GM12801 (cell line): ENCODE results near the gene AHSA1.

ENCODE experiments used
- CTCF ChIP-seq: IDR thresholded peaks from one replicate; pipeline ENCODE4 v1.5.1; 2011; ENCODE audit warnings: control low read depth; ENCODE audit not compliant: insufficient read length; ENCODE audit errors: extremely low read depth

The AHSA1 gene

DNA sequence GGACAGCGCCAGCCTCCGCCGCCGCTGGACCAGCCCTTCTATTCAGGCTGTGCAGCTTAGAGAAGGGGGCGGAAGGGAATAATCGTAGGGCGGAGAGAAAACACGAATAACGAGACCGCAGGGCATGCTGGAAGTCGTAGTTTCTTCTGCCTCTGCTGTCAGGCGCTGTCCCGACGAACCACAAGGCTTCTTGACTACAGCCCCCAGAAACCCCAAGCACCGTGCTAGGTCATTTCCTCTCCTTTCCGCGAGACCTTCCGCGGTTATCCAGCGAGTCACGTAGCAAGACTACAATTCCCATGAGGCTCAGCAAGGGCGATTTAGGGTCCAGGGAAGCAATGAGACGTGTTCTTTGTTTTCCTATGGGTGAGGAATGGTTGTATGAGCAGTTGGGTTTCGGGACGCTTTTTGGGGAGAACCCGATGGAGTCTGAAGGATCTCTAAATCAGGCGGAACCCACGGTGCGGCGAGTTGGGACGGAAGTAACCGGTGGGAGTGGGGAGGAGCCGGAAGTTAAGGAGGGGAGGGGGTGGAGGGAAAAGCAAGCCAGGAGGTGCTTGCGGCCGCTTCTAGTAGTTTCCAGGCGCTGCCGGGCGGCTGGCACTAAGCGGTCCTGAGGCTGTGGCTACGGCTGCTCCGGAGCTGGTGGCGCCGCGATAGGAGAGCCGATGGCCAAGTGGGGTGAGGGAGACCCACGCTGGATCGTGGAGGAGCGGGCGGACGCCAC, at the start of gene AHSA1, which contains the start of gene VIPAS39:
AHSA1 (plus strand) TSS at position 572 of the 727 bp plus-strand sequence; CDS start at position 669, 97 bp downstream.
VIPAS39 (minus strand) TSS at position 80 of the 727 bp plus-strand sequence. CDS start 3,499 bp downstream, outside the sequence.
- TF ChIP-seq CTCF, result no peak

- no peak for TF ChIP-seq CTCF
These were observed 48.8 kb upstream of the AHSA1 start for GRCh38 chr14:77409131-77409533.

DNA sequence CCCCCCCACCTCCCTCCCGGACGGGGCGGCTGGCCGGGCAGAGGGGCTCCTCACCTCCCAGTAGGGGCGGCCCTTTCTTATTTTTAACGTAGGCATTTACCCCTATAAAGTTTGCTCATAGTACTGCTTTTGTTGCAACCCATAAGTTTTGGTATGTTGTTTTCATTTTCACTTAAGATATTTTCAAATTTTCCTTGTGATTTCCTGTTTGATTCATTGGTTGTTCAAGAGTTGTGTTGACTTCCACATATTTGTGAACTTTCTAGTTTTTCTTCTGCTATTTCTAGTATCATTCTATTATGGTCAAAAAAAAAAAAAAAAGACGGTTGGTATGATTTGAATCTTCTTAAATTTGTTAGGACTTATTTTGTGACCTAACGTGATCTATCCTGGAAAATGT, 41.1 kb upstream of the AHSA1 start:
- TF ChIP-seq CTCF, result no peak

DNA sequence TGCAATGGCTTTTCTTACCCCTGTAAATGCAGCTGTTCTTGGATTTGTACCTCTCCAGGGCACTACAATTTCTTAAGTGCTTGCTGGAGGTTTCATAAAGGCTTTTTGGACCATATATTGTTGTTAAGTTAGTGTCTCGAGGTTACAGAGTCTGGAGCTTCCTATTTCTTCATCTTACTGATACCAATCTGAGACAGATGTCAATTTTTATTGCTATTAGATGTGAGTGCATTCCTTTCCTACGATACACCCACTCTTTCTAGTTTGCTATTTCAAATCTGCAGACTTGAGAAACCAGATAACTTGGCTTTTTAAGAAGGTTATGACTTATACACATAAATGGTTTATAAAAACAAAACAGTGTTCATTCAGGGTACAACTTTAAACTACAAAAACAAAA, 36.7 kb upstream of the AHSA1 start:
- no peak for TF ChIP-seq CTCF

DNA sequence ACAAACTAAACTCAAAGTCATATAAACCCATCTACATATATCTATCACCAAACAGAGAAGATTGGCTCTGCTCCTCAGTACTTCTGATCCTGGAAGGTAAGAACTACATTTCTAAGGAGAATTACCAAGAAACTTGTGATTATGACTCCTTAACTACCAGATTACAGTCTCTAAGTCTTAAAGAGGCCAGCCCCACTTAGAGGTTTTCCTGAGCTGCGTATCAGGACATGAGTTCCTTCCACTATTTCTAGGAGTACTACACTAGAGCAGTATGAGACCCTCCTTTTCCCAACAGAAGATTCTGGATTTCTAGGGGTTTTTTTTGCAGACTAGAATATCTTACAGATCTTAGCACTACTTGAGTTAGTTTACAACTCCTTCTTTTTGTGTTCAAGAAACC, 34.5 kb upstream of the AHSA1 start, which contains the start of gene NOXRED1:
NOXRED1 (minus strand) TSS at position 101 of the 400 bp plus-strand sequence. CDS start 634 bp downstream, outside the sequence.
- no peak for TF ChIP-seq CTCF

DNA sequence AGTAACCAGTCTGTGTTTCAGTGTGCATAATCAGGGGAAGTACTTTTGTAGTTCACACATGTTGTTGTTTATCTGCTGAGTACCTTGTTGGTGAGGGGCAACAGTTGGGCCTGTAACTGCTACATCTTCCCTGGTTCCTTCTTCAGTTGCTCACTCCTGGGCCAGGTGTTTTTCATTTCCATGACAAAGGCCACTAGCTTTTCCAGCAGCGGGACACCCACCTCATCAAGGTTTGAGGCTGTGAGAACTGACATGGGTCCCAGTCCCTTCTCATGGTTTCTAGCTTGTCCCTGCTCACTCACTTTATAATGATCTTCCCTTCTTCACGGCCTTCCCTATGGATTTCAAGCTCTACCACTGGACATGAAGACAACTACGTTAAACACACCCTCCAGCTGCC, 33.0 kb upstream of the AHSA1 start:
- TF ChIP-seq CTCF, result no peak

GRCh38 chr14:77426396-77426795, 31.5 kb upstream of the AHSA1 start:
- TF ChIP-seq CTCF, result no peak
